ENCODE data around the gene FGF3. TPM values are rescaled to one million over a fixed set of nuclear protein-coding genes. Genes with fewer than 3 reads are reported as not detected.

Gene FGF3
- total and polyA plus RNA-seq, 10 of the 15 experiments (the other 5 are each of a cell fraction or from before 2014, with no cell fraction given), result not detected

- ATAC-seq, result no peak
- ChIA-PET POLR2A (no interaction called here), SMC1A (ENCODE audit: uncharacterized antibody, unreplicated experiment) (no interaction called here), CTCF (no interaction called here), RAD21 (ENCODE audit: unreplicated experiment) (no interaction called here)
- H2AFZ ChIP-seq (ENCODE audit: control insufficient read depth, low read depth, low read length), result no peak overlapping the region
- no peak for FAIRE-seq
- H3K27me3 ChIP-seq (replicated peaks in 1 of 2; ENCODE audit: control insufficient read depth in 2 of 2, insufficient read depth in 2 of 2, low read length in 1 of 2), result peaks cover 0 to 5% of the 10 kb centered on the region in 2 experiments; a peak in 2 of 4 replicates
- intact Hi-C loops (cut with micrococcal nuclease; ENCODE audit: unreplicated experiment), result no loop called here
- no peak overlapping the region for H3K27ac ChIP-seq (ENCODE audit: control insufficient read depth, insufficient read depth)
- no peaks in the 10 kb centered on the region for H4K20me1 ChIP-seq (ENCODE audit: control insufficient read depth, insufficient read depth)
- H3K4me1 ChIP-seq (ENCODE audit: control insufficient read depth, insufficient read depth, low read length), result no peaks in the 10 kb centered on the region
- 33% methylated on average over 6 of the region's 6 CpGs for WGBS (ENCODE audit: insufficient coverage, insufficient replicate concordance, low lambda C conversion rate, missing lambda C conversion rate)
- no peak for TF ChIP-seq KLF5 (IDR thresholded peaks at IDR 0.05; ENCODE audit: partially characterized antibody)
- TF ChIP-seq, protein P1, sequence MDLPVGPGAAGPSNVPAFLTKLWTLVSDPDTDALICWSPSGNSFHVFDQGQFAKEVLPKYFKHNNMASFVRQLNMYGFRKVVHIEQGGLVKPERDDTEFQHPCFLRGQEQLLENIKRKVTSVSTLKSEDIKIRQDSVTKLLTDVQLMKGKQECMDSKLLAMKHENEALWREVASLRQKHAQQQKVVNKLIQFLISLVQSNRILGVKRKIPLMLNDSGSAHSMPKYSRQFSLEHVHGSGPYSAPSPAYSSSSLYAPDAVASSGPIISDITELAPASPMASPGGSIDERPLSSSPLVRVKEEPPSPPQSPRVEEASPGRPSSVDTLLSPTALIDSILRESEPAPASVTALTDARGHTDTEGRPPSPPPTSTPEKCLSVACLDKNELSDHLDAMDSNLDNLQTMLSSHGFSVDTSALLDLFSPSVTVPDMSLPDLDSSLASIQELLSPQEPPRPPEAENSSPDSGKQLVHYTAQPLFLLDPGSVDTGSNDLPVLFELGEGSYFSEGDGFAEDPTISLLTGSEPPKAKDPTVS (IDR thresholded peaks at IDR 0.05; ENCODE audit: low read depth, low read length), result no peak
- TF ChIP-seq ESRRA (IDR thresholded peaks at IDR 0.05; ENCODE audit: low read length), result no peak
- TF ChIP-seq ZSCAN29 (IDR thresholded peaks at IDR 0.05), result no peak
- TF ChIP-seq ZNF687 (IDR thresholded peaks at IDR 0.05), result no peak
- DNase-seq (ENCODE audit: low read depth, low spot score), result no peak
- H3K4me3 ChIP-seq, result no peak overlapping the region
- BruUV-seq (replicated peaks), result no TSS peak
- H3K36me3 ChIP-seq (ENCODE audit: control insufficient read depth in 2 of 2, insufficient read depth in 2 of 2, low read length in 1 of 2), result no peaks in the 10 kb centered on the region
- in situ Hi-C loops (cut with MboI), result no loop called here
- no peak overlapping the region for H3K9ac ChIP-seq (ENCODE audit: control insufficient read depth, insufficient read depth, low read length)
- no peaks in the 10 kb centered on the region for H3K9me3 ChIP-seq (replicated peaks; ENCODE audit: control insufficient read depth, insufficient read depth, low read length)
- H3K79me2 ChIP-seq (ENCODE audit: control insufficient read depth, insufficient read depth, low read length), result no peaks in the 10 kb centered on the region
- no peak overlapping the region for H3K4me2 ChIP-seq (ENCODE audit: control insufficient read depth, insufficient read depth)
Observed at GRCh38 chr11:69844396-69844795, 25.2 kb upstream of the FGF3 start.
